GM19395 (cell line): ENCODE measurements around the gene CDK16.

Experiments
- ATAC-seq: cut with Tn5 transposase; IDR thresholded peaks from one replicate; pipeline ENCODE4 v1.9.1; 2021; ENCODE audit warnings: mild to moderate bottlenecking, moderate library complexity; ENCODE audit not compliant: unreplicated experiment

The CDK16 gene

DNA sequence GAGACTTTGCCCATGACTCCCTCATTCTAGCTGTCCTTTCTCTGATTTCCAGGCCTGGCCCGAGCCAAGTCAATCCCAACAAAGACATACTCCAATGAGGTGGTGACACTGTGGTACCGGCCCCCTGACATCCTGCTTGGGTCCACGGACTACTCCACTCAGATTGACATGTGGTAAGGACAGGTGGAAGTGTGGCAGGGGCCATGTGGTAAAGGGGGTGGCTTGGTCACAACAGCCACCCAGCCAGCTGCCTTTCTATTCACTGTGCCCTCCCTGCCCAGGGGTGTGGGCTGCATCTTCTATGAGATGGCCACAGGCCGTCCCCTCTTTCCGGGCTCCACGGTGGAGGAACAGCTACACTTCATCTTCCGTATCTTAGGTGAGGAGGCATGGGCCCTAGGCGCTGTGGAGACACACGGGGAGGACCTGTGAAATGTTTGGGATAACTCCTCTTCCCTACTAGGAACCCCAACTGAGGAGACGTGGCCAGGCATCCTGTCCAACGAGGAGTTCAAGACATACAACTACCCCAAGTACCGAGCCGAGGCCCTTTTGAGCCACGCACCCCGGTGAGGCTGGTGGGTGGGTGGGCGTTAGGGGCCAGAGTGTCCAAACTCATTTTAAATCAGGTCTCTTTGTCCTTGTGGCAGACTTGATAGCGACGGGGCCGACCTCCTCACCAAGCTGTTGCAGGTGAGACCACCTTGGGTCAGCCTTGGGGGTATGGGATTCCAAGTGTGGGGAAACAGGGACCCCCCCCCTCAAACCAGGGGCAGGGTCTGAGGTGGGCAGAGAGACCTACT, 8.3 kb downstream of the CDK16 start:
- no peak for ATAC-seq

GRCh38 chrX:47227334-47227583, 8.8 kb downstream of the CDK16 start:
- no peak for ATAC-seq

- ATAC-seq, result no peak
These were observed 10.2 kb downstream of the CDK16 start for GRCh38 chrX:47228550-47229270.

DNA sequence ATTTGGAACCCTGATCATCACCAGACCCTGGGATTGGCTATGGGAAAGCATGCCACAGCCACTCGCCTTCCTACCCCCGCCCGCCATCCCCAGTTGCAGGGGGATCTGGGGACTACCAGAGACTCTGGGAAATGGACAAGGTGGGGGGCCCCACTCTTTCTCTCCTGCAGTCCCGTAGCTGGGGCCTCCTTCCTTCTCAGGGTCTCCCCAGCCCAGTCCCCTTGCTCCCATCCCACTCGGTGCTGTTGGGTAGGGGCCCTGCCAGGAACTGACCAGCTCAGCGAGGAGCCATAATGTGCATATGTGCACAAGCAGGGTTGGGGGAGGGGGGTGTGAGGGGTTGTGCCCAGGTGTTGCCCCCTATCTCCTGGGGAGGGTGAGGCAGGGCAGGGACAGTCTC, 10.9 kb downstream of the CDK16 start:
- no peak for ATAC-seq

GRCh38 chrX:47230136-47230868, 11.8 kb downstream of the CDK16 start:
- no peak for ATAC-seq

DNA sequence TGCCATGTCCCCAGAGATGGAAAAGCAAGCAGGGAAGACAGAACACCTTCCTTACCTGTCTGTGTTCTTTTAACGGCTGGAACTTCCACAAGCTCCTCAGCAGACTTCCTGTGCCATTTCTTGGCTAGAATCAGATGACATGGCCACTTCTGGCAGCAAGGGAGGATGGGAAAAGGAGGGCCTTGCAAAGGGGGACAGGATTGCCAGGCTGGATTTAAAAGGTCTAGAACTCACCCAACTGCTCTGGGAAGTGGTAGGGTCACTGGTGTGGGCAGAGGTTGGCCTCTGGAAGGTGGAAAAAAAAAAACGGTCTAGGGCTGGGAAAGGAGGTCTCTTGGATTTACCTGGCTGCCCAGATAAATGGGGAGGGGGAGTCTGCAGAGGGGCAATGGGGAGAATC, 12.7 kb downstream of the CDK16 start:
- ATAC-seq, result no peak

DNA sequence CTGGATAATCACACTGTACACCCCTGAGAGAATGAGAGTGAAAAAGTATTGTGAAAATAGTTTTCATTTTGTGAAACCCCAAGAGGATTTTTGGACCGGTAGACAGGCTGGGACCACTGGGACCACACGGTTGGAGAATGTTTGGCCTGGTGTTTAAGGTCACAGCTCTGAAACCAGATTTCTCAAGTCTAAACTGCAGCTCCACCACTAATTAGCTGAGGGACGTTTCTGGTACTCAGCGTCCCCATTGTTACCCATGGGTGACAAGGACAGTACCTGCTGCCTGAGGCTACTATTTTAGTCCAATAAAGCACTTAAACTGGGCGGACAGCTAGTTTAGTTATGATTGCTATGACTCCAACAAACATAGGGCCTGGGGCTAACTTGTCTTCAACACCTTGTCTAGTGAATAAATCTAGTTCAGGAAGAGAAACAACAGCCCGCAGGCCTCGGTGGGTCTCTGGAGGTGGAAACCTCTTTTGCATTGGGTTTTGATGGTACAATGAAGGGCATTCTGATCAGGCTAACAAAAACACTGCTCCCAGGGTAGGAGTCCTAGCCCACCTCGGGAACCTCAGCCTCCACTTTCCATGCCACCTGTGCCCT, 13.8 kb downstream of the CDK16 start:
- no peak for ATAC-seq

- ATAC-seq, result peak; percentile 16
These were observed 14.4 kb downstream of the CDK16 start, which contains the start of gene USP11 for GRCh38 chrX:47232803-47233332. Gene USP11 (plus strand): TSS chrX:47233009. CDS start chrX:47233044, 35 bp downstream.

GRCh38 chrX:47233333-47234113, 15.0 kb downstream of the CDK16 start:
- peak; percentile 90 for ATAC-seq

- ATAC-seq, result no peak
These were observed 16.1 kb downstream of the CDK16 start for GRCh38 chrX:47234583-47234982.

DNA sequence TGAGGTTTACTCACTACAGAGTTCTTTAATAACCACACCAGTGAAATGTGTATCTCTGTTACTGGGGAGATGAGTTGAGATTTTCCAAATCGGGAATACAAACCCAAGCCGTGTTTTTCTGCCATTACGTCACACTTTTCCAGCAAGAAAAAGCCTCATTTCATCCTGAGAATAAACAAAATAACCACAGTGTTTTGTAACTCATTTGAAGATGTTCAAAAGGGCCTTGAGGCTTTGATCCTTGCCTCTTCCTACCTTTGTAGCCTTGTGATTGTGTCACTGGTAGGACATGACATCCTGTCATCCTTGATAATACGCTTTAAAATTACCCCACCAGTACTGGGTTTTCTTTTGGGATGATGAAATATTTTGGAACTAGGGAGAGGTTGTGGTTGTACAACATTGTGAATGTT, 17.2 kb downstream of the CDK16 start:
- no peak for ATAC-seq

DNA sequence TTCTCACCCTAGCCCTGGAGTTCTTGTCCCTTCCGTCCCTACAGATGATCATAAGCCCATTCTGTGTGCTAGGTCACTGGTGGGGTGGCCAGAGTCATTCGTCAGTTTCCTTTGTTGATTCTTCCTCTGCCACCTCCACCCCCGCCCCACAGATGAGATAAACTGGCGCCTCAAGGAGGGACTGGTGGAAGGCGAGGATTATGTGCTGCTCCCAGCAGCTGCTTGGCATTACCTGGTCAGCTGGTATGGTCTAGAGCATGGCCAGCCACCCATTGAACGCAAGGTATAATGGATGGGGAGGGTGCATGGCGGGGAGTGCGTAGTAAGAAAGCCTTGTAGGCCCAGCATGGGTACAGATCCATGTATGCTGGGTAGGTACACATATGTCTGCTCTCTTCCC, 20.7 kb downstream of the CDK16 start:
- ATAC-seq, result no peak

DNA sequence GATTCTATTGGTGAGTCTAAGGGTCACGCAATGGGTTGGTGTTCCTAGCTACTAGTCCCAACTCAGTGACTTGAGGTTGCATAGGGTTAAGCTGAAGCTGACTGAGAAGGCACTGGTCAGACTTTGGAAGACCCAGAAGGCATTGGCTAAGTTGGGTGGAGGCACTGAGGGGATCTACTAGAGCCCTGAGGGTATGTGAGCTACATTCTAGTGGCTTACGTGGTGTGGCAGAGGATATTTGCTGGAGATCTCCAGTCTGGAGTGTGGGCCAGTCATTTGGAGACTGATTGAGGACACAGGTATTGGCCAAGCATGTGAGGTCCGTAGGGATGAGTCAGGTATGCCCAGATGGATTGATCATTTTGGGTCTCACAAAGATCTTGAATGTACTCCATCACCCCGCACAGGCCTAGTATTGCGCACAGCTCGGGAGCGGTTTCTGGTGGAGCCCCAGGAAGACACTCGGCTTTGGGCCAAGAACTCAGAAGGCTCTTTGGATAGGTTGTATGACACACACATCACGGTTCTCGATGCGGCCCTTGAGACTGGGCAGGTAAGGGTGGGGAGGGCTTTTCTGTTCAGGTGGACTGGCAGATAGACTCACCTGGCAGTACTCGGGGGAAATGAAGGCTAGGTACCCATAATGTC, 21.5 kb downstream of the CDK16 start:
- ATAC-seq, result no peak

DNA sequence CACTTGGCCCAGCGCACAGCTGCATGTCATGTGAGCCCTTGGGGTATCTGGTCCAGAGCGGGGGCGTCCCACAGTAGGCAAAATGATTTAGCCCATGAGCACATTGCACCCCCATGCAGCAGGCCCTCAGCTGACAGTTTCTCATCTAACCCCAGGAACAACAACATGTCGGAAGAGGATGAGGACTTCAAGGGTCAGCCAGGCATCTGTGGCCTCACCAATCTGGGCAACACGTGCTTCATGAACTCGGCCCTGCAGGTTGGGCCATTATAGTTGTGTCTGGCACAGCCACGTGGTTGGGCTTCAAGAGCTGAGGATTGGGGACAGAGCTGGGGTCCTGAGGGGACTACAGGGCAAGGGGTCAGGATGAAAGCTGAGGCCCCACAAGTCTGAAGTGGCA, 22.1 kb downstream of the CDK16 start:
- ATAC-seq, result no peak

DNA sequence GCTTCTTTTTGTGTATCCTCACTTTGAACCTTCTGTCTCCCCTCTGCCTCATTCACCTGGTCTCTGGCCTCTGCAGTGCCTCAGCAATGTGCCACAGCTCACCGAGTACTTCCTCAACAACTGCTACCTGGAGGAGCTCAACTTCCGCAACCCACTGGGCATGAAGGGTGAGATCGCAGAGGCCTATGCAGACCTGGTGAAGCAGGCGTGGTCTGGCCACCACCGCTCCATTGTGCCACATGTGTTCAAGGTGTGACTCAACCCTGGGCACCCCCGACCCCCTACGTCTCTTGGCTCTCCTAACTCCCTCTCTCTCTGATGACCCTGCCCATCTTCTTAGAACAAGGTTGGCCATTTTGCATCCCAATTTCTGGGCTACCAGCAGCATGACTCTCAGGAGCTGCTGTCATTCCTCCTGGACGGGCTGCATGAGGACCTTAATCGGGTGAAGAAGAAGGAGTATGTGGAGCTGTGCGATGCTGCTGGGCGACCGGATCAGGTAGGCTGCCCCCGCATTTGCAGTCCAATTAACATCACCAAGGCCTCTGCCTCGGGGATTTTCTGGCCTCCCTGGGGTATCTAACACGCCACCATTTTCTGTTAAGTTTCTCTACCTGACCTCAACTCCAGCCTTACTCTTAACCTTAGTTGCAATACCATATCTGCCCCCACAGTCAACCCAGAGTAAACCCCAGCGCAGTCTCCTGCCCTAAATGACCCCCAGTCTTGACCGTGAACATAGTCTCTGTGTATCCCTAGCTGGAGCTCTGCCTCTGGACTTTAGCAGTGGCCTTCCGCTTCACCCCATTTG, 22.9 kb downstream of the CDK16 start:
- ATAC-seq, result no peak

DNA sequence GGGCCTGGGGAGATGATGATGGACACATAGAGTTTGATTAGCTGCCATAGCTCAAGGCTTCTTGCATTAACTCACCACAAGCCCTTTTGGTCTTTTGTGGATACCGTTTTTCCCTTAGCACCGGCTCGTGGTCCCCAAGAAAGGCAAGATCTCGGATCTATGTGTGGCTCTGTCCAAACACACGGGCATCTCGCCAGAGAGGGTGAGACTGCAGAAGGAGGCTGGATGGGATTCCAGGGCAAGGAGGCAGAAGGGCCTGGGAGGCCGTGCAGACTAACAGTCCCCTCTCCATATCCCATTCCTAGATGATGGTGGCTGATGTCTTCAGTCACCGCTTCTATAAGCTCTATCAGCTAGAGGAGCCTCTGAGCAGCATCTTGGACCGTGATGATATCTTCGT, 23.8 kb downstream of the CDK16 start:
- no peak for ATAC-seq

- no peak for ATAC-seq
These were observed 24.9 kb downstream of the CDK16 start for GRCh38 chrX:47243351-47243750.

- no peak for ATAC-seq
These were observed 26.2 kb downstream of the CDK16 start for GRCh38 chrX:47244676-47245075.

DNA sequence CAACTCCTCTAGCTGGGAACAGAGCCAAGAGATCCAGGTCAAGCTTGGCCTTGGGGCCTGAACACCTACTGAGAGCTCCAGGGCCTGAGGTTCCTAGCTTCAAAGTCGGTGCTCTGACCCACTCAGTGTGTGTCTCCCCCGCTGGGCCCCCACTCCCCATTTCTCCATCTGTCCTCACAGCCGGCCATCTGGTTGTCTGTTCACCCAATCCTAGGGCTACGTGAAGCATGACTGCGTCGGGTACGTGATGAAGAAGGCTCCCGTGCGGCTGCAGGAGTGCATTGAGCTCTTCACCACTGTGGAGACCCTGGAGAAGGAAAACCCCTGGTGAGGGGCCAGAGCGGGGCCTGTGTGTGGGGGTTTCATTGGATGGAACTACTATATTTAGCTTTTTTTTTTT, 26.7 kb downstream of the CDK16 start:
- no peak for ATAC-seq
